GM12891 (cell line): ENCODE measurements around the gene TNNI3K.

Experiments used
- DNase-seq: peaks from one replicate; pipeline ENCODE4 v3.0.0; 2011; ENCODE audit warnings: low spot score; ENCODE audit not compliant: insufficient read length
- FAIRE-seq: peaks from 2 replicates; lab custom pipeline; 2011; peaks lifted over from hg19 to GRCh38; lab: Jason Lieb, UNC
- PAX5 ChIP-seq: IDR thresholded peaks from 2 replicates; pipeline ENCODE4 v1.6.1; 2011; ENCODE audit warnings: low read length, moderate library complexity, mild to moderate bottlenecking; ENCODE audit not compliant: insufficient read depth, severe bottlenecking
- POLR2A ChIP-seq: IDR thresholded peaks from 2 replicates; pipeline ENCODE4 v1.6.1; 2011; ENCODE audit warnings: low read depth, low read length, control low read depth
- POLR2AphosphoS5 ChIP-seq: IDR thresholded peaks from 2 replicates; pipeline ENCODE4 v1.6.1; 2011; ENCODE audit warnings: low read depth, low read length, control low read depth
- POU2F2 ChIP-seq: IDR thresholded peaks from 2 replicates; pipeline ENCODE4 v1.6.1; 2011; ENCODE audit warnings: low read depth, mild to moderate bottlenecking, control low read depth, low read length, moderate library complexity
- SPI1 ChIP-seq: IDR thresholded peaks from 2 replicates; pipeline ENCODE4 v1.6.1; 2011; ENCODE audit warnings: low read depth, low read length, control low read depth
- TAF1 ChIP-seq: IDR thresholded peaks from 2 replicates; pipeline ENCODE4 v1.6.1; 2011; ENCODE audit warnings: low read depth, low read length, control low read depth

The TNNI3K gene

DNA sequence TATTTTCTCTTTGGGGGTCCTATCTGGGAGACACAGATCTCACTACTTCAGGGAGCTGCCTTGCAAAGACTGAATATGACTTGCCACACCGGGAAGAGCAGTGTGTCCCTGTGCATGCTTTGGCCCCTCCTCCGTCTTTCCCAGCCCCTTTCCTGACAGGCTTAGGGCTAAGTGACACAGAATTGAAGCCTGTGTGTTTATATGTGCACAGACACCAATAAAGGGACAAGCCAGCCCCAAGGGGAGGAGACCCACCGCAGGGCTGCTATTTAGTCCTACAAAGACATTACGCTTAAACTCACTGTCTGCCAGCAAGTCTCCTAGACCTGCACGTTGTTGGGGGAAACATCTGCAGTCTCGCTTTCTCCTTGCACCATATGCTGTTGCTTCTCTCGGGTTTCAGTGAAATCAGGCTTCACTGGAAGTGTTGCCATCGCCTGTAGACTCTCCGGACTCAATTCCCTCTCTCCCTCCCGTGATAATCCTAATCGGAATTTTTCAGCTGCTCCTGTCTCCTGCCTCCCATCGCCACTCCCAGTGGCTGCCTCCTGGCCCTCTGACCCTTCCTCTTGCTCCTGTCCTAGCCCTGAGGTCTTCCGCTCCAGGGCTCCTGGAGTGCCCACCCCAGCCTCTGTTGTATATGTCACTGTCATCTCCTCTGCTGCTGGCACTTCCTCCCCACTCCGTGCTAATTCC lies 335.8 kb downstream of the TNNI3K start:
- FAIRE-seq: no peak
- DNase-seq: no peak
- TF ChIP-seq PAX5: no peak
- no peak for TF ChIP-seq POLR2A
- no peak for TF ChIP-seq POU2F2
- no peak for TF ChIP-seq POLR2AphosphoS5
- TF ChIP-seq SPI1: no peak
- TF ChIP-seq TAF1: no peak

DNA sequence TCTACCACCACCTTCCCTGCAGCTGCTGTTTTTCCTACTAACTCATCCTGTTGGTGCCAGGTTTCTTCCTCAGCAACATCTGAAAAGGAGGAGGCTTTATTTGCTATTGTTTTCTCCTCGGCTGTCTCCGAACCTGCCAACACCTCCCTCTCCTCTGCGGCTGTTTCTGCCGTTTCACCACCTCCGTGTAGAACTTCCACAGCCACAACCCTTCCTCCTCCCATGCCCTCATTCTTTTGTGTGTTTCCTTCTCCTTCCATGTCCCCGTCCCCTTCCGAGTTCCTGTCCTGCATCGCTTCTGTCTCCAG lies 336.3 kb downstream of the TNNI3K start:
- TF ChIP-seq POLR2AphosphoS5 (no peak), POLR2A (no peak), POU2F2 (no peak), PAX5 (no peak), TAF1 (no peak), SPI1 (no peak)
- DNase-seq: no peak
- no peak for FAIRE-seq

DNA sequence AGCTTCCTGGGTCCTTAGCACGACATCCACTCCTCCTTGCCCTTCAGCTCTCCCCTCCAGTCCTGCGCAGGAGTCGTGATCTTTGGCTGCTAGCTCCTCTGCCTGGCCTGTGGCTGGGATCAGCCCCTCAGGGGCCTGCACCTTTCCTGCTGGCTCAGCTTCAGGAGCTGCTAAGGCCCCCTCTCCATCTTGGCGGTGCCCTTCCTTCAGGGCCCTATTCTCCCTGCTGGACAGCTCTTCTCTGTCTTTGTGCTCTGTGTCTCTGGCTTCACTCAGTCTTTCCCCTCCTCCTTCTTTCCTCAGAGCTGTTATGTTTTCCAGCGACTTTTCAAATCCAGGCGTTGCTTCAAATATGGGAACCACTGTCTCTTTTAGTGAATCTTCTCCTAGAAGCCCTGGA lies 336.7 kb downstream of the TNNI3K start:
- DNase-seq (no peak), FAIRE-seq (no peak)
- TF ChIP-seq SPI1 (no peak), POU2F2 (no peak), POLR2A (no peak), PAX5 (no peak), TAF1 (no peak), POLR2AphosphoS5 (no peak)

DNA sequence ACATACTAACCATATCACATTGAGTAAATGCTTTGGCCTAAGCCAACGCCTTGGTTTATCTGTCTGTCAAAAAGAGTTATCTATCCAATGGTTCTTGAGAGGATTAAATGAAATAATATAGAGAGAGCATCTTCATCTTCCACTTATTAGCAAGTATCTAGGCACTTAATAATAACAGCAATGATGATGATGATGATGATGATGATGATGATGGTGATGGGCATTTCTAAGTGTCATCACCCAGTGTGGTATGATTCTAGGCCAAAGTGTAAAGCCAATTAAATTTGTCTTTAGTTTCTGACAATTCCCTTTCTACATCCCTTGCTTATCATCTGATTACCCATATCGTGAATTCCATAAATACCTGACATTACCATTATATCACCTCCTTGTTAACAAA lies 342.9 kb downstream of the TNNI3K start:
- no peak for DNase-seq
- TF ChIP-seq PAX5 (no peak), POLR2A (no peak), TAF1 (no peak), SPI1 (no peak), POLR2AphosphoS5 (no peak), POU2F2 (no peak)
- no peak for FAIRE-seq

DNA sequence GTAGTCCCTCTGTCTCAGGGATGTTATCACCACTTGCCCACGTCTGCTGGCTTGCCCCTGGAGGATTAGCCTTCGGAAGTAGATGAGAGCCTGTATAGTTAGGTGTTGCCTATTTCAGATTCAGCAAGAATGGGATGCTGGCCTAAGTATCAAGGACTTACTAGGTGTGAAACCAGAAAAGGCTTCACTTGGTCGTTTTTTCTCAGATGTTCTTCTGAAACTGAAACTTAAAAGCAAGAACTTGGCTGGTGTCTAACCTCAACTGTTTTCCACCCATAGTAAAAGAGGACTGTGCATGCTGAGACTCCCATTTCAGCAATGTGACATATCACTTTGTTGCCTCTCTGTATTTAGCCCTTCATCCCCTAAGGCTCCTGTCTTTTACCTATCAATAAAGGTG lies 344.2 kb downstream of the TNNI3K start:
- FAIRE-seq (peak; percentile 80), DNase-seq (peak; percentile 7)
- TF ChIP-seq TAF1 (no peak), POU2F2 (no peak), SPI1 (no peak), POLR2A (no peak), POLR2AphosphoS5 (no peak), PAX5 (no peak)

DNA sequence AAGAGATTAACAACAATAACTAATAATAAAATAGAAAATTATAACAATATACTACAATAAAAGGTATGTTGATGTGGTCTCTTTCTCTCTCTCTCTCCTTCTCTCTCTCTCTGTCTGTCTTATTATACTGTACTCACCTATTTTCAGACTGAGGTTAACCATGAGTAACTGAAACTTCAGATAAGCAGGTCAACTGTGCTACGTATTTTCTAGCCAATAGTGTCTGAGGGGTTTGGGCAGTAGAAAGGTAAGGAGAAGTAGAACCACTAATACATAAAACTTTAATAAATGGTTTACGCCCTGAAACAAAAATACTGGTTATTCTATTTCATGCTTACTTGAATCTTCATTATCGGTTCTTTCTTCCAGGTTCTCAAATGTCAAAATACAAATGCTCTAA lies 348.2 kb downstream of the TNNI3K start:
- FAIRE-seq (no peak), DNase-seq (no peak)
- no peak for TF ChIP-seq SPI1
- TF ChIP-seq PAX5: no peak
- TF ChIP-seq TAF1: no peak
- no peak for TF ChIP-seq POLR2A
- TF ChIP-seq POLR2AphosphoS5: no peak
- TF ChIP-seq POU2F2: no peak

DNA sequence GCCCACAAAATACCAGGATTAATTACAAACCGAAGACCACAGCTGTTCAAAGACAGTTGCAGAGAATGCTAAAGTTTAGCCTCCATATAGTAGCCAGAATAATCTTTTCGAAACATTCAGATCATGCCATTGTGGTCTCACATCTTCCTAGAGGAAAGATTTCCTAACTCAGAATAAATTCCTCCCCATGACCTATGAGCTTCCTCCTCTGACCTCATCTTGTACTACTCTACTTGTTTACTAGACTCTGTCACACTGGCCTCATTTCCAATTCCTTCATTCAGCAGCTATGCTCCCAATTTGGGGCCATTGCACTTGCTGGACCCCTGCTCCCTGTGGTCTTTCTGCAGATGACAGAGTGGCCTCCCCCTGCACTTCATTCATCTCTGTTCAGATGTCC lies 349.0 kb downstream of the TNNI3K start:
- peak; percentile 52 for FAIRE-seq
- DNase-seq: no peak

DNA sequence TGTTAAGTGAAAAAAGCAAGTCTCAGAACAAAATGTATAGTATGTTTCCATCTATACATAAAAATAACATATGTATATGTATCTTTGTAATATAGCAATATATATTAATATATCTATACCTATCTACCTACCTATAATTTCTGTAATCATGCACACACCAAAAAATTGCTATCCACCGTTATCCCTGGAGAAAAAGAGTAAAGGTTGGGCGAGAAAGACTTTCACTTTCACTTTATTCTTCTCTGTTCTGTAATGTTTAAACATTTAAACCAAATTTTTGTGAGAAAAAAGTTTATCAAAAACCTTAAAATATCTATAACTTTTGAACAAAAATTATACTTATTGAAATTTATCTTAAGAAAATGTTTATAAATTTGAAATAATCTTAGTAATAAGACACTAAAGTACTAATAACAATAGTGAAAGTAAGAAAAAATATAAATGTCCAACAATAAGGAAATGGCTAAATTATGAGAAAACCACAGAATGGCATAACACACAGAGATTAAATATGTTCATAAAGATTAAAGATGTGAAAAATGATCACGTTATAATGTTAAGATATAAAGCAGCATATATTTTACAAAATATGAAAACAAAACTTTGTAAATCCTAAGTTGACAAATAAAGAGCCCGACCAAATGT lies 351.2 kb downstream of the TNNI3K start:
- DNase-seq (no peak), FAIRE-seq (no peak)
- TF ChIP-seq TAF1: no peak
- TF ChIP-seq SPI1: no peak
- no peak for TF ChIP-seq PAX5
- TF ChIP-seq POLR2A: no peak
- TF ChIP-seq POU2F2: no peak
- TF ChIP-seq POLR2AphosphoS5: no peak

More for the DNA sequence above, 349.0 kb downstream of the TNNI3K start:
- TF ChIP-seq POU2F2 (no peak), TAF1 (no peak), PAX5 (no peak), POLR2AphosphoS5 (no peak), SPI1 (no peak), POLR2A (no peak)

DNA sequence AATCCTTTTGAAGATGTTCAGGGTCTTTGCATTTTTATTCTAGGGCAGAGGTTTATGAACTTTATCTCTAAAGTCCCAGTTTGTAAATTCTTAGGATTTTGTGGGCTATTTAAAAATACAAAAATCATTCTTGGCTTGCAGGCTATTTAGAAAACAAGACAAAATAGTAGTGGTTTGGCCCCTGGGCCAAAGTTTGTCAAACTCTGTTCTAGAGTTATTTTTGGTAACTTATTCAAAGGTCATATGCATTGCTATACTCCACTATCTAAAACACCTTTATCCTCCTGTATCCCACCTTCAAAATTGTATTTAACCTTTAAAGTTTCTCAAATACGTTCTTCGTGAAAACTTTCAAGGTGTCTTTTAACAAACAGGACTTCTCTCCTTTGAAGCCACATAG lies 352.7 kb downstream of the TNNI3K start:
- no peak for FAIRE-seq
- TF ChIP-seq POLR2AphosphoS5 (no peak), POU2F2 (no peak), POLR2A (no peak), PAX5 (no peak), SPI1 (no peak), TAF1 (no peak)
- DNase-seq: no peak

DNA sequence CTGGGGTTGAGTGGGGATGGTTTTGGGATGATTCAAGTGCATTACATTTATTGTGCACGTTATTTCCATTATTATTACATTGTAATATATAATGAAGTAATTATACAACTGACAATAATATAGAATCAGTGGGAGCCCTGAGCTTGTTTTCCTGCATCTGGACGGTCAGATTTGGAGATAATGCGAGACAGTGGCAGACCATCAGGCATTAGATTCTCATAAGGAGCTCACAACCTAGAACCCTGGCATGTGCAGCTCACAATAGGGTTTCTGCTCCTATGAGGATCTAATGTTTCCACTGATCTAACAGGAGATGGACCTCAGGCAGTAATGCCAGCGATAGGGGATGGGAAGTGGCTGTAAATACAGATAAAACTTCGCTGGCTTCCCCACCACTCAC lies 355.1 kb downstream of the TNNI3K start:
- no peak for FAIRE-seq
- no peak for TF ChIP-seq POLR2A
- no peak for TF ChIP-seq TAF1
- TF ChIP-seq POLR2AphosphoS5: no peak
- no peak for DNase-seq
